ENCODE measurements around the gene NOD1. TPM values are rescaled to one million over a fixed set of nuclear protein-coding genes. Genes with fewer than 3 reads are reported as not detected.
"Not testable (repeated sequence)": the region's sequence is repeated elsewhere in the genome, so short reads cannot be mapped to it uniquely, and the experiment has no call there.

The NOD1 gene, protein sequence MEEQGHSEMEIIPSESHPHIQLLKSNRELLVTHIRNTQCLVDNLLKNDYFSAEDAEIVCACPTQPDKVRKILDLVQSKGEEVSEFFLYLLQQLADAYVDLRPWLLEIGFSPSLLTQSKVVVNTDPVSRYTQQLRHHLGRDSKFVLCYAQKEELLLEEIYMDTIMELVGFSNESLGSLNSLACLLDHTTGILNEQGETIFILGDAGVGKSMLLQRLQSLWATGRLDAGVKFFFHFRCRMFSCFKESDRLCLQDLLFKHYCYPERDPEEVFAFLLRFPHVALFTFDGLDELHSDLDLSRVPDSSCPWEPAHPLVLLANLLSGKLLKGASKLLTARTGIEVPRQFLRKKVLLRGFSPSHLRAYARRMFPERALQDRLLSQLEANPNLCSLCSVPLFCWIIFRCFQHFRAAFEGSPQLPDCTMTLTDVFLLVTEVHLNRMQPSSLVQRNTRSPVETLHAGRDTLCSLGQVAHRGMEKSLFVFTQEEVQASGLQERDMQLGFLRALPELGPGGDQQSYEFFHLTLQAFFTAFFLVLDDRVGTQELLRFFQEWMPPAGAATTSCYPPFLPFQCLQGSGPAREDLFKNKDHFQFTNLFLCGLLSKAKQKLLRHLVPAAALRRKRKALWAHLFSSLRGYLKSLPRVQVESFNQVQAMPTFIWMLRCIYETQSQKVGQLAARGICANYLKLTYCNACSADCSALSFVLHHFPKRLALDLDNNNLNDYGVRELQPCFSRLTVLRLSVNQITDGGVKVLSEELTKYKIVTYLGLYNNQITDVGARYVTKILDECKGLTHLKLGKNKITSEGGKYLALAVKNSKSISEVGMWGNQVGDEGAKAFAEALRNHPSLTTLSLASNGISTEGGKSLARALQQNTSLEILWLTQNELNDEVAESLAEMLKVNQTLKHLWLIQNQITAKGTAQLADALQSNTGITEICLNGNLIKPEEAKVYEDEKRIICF
- 25.5 TPM for total RNA-seq (ENCODE audit: insufficient read depth, low replicate concordance)

DNA sequence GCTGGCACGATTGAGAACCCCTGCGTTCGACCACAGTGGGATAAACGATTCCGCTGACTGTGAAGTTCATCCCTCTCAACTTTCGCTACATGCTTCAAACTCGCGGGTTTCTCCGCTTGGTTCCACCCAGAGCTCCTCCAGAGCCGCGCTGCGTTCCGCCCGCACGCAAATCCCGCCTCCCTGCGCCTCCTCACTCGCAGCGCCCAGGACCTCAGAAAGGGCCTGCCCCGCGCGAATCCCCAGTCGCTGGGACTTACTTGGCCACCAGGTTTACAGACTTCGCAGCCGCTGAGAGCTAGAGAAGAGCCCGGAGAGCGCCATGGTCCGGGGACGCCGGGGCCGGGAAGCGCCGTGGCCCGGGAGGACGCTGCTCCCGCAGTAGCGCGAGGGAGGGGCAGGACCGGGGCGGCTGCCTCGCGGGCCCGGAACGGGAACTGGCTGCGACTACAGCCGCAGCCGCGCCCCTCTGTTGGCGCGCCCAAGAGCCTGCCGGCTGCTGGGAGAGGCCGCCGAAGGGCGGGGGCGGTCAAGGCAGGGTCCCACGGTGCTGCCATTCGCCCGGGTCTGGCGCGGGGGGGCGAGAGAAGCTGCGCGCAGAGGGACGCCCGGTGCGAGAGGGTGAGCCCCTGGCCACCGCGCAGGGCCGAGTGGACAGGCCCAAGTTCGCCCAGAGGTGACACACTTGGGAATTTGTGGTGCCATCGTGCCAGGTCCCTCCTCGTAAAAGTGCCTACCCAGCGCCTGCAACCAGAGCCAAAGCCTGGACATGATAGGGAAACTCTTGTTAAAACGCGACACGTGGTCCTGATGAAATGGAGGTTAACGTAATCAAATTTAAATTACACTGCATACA, at the start of gene NOD1:
TSS of gene NOD1 (minus strand) at position 436 of the 853 bp plus-strand sequence. CDS start 21,863 bp downstream, outside the sequence.
- peak; percentile 87 for DNase-seq (ENCODE audit: low spot score)

GRCh38 chr7:30527297-30527696, 48.7 kb upstream of the NOD1 start:
- DNase-seq (ENCODE audit: low spot score): not testable (repeated sequence)

GRCh38 chr7:30526163-30526562, 47.6 kb upstream of the NOD1 start:
- no peak for DNase-seq (ENCODE audit: low spot score)

- DNase-seq (ENCODE audit: low spot score): no peak
Measured at GRCh38 chr7:30525429-30525828, 46.8 kb upstream of the NOD1 start.

- DNase-seq (ENCODE audit: low spot score): no peak
Measured at GRCh38 chr7:30524545-30524944, 46.0 kb upstream of the NOD1 start.

DNA sequence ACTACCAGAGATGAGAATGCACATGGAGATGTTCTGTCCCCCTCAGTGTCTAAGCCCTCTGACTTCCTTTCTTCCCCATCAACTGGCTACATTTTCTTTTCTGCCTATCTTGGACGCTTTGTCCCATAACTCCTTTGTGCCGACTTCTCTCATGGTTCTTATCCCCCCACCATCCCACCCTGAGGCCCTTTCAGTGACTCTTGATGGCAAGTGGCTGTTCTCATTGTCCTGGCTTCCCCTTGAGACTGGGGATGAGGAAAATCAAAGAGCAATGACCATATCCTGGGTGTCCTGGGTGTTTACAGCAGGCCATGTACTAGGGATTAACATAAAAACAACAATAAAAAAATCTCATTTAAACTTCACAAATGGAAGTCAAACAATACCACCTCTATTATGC, 44.9 kb upstream of the NOD1 start:
- no peak for DNase-seq (ENCODE audit: low spot score)

- DNase-seq (ENCODE audit: low spot score): no peak
Measured at GRCh38 chr7:30522159-30522558, 43.6 kb upstream of the NOD1 start.

GRCh38 chr7:30521532-30521931, 42.9 kb upstream of the NOD1 start:
- DNase-seq (ENCODE audit: low spot score): peak; percentile 37

DNA sequence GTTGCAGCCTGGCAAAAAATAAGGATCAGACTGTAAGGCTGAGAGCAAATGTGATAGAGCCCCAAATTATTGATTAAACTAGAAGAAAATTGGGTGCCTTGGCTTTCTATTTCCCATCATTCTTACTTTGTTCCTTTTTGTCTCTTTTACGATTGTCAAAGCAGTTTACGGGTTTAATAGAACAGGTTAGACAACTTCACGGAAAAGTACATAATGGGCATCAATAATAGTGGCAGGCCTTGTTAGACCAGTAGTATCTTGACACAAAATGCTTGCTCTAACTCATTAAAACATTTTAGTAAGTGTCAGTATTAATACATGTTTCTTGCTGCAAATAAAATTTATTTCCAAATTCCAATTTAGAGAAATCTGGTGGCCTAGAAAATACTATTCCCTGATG, 40.5 kb upstream of the NOD1 start:
- DNase-seq (ENCODE audit: low spot score): peak; percentile 45

- no peak for DNase-seq (ENCODE audit: low spot score)
Measured at GRCh38 chr7:30515761-30516160, 37.2 kb upstream of the NOD1 start.

- no peak for DNase-seq (ENCODE audit: low spot score)
Measured at GRCh38 chr7:30514776-30515175, 36.2 kb upstream of the NOD1 start.

GRCh38 chr7:30514177-30514576, 35.6 kb upstream of the NOD1 start:
- no peak for DNase-seq (ENCODE audit: low spot score)

DNA sequence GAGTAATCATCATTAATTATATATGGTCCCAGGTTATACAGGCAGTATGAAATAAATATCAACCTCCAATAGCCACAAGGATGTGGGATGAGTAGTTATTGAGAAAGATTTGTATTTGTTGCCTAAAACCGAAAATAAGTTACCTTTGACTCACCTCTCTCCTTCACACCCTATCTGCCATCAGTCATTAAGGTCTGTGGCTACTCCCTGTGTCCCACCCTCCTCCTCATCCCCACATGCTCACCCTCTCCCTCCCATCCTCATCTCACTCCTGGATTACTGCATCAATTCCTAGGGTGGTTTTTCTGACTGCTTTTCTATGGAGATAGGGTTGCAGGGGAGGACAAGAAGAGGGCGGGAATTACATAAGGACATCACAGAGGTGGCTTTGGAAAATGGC, 35.2 kb upstream of the NOD1 start:
- DNase-seq (ENCODE audit: low spot score): no peak

- DNase-seq (ENCODE audit: low spot score): no peak
Measured at GRCh38 chr7:30511973-30512662, 33.5 kb upstream of the NOD1 start.

DNA sequence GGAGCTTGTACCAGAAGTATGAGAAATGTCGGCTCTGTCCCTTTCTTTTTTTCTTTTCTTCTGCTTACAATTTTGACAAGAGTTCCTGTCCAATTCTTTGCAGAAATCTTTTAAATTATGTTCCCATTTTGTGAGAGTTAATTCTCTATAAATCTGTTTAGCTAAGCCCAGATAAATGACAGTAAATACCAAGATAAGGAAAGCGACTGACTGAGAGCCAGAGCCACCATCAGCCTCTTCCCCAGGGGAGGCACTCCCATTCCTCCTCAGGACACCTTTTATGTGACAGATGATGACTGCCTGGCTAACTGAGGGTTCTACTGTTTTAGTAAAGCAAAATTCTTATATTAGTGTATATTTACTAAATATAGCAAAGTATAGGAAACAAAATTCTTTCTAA, 32.9 kb upstream of the NOD1 start:
- DNase-seq (ENCODE audit: low spot score): no peak

DNA sequence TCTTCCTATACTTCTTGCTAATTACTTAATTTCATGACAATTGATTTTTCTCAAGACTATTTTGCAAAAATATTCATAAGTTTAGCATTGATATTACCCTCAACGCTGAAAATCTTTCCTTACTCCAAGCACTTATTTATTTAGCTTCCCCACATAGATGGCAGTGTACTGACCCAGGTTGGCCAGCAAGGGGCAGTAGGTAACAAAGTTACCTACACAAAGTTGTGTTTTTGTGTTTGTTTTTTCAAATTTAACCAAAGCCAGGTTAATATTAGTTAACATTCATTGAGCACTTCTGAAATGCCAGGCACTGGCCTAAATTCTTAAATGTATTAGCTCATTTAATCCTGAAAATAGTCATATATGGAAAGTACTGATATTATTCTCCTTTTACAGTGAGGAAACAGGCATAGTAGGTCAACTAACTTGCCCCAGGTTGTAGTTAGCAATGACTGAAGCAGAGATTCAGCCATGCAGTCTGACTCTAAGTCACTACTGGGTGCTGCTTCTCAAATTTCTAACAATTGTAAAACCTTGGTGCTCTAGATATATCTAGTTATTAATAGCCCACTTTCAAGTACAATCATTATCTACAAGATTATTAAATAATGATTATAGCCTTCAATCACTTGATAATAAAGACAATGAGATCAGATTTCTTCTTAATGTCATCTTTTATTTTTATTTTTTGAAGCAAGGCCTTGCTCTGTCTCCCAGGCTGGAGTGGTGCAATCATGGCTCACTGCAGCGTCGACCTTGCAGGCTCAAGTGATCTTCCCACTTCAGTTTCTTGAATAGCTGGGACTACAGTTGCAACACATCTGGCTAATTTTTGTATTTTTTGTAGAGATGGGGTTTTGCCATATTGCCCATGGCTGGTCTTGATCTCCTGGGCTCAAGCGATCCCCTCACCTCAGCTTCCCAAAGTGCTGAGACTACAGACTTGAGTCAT, 31.8 kb upstream of the NOD1 start:
- DNase-seq (ENCODE audit: low spot score): peak; percentile 26

DNA sequence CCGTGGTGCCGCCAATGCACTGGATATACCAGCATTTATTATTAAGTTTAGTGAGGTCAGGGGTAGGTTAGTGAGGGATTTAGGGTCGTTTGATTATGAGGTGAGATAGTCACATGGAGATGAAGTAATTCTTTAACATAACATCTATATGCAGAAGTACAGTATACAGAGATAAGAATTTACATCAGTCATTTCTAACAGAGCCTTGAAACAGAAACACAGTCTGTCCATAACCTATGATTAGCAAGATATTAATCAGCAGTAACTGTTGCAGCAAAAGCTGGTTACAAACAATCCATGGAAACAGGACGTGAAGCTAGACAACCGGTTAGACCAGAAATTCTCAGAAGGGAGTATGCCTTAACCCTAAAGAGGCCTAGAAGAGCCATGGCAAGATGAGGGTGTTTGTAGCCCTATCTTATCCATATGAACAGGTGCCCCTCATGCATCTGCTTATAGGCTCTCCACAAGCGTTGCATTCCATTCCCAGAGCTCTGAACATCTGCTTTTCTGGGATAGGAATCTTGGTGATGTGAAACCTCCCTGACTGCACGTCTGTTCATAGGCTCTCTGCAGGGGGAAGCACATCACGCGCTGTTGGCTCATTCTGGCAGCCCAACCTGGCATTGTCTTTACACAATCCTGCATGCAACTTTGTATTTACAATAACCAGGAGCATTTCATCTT, 30.7 kb upstream of the NOD1 start:
- DNase-seq (ENCODE audit: low spot score): not testable (repeated sequence)

GRCh38 chr7:30507346-30507900, 28.8 kb upstream of the NOD1 start:
- not testable (repeated sequence) for DNase-seq (ENCODE audit: low spot score)
